ENCODE measurements around the gene MLX. TPM values are rescaled to one million over a fixed set of nuclear protein-coding genes. Genes with fewer than 3 reads are reported as not detected.

MLX gene
- total RNA-seq, 4 donors from 2014 or later = 24.4 to 33.9 (median 26.0) TPM

GRCh38 chr17:42563543-42563942 is 3.4 kb upstream of the MLX start:
- H3K27ac ChIP-seq = peak overlapping the region in 2 of 4 donors; percentile 4 to 85
- TF ChIP-seq EP300 (IDR thresholded peaks at IDR 0.05) = no peak
- no peak for TF ChIP-seq POLR2A (IDR thresholded peaks at IDR 0.05)
- TF ChIP-seq CTCF (IDR thresholded peaks at IDR 0.05) = no peak
- peaks cover 0 to 72% (median 38%) of the 10 kb centered on the region in 3 donors for H3K4me1 ChIP-seq
- H3K4me3 ChIP-seq = no peak overlapping the region
- WGBS, 2 donors (ENCODE audit: low coverage in 1 of 2) = 25 to 29% methylated on average over 1 of the region's 1 CpG
- peaks cover 0 to 31% of the 10 kb centered on the region in 2 donors for H3K36me3 ChIP-seq
- no peak for ATAC-seq
- no peaks in the 10 kb centered on the region for H3K27me3 ChIP-seq
- H3K9me3 ChIP-seq = no peaks in the 10 kb centered on the region

- H3K4me1 ChIP-seq = peaks cover 0 to 76% (median 41%) of the 10 kb centered on the region in 3 donors
- H3K9me3 ChIP-seq = no peaks in the 10 kb centered on the region
- H3K4me3 ChIP-seq = no peak overlapping the region
- H3K27me3 ChIP-seq = no peaks in the 10 kb centered on the region
- peaks cover 0 to 35% of the 10 kb centered on the region in 2 donors for H3K36me3 ChIP-seq
- 71% methylated on average over 2 of the region's 9 CpGs; no CpG with 5 or more reads in 1 of the 2 donors for WGBS, 2 donors (ENCODE audit: low coverage in 1 of 2)
- ATAC-seq = no peak
- peak overlapping the region in 2 of 4 donors; percentile 4 to 85 for H3K27ac ChIP-seq
- TF ChIP-seq POLR2AphosphoS5 (IDR thresholded peaks at IDR 0.05) (no peak), POLR2A (IDR thresholded peaks at IDR 0.05) (no peak), CTCF (IDR thresholded peaks at IDR 0.05) (no peak), EP300 (IDR thresholded peaks at IDR 0.05) (no peak)
Observed at GRCh38 chr17:42563950-42564349, 3.0 kb upstream of the MLX start.

GRCh38 chr17:42564815-42565522 is 1.9 kb upstream of the MLX start:
- Histone ChIP-seq H3K9me3 (no peaks in the 10 kb centered on the region), H3K36me3 (peaks cover 0 to 45% of the 10 kb centered on the region in 2 donors), H3K27me3 (no peaks in the 10 kb centered on the region), H3K27ac (peak overlapping the region in 2 of 4 donors; percentile 85 to 95), H3K4me1 (peaks cover 0 to 79% (median 41%) of the 10 kb centered on the region in 3 donors), H3K4me3 (no peak overlapping the region)
- WGBS, 2 donors (ENCODE audit: low coverage in 1 of 2) = 90 to 93% methylated on average over 2 of the region's 15 CpGs
- ATAC-seq = no peak
- TF ChIP-seq EP300 (IDR thresholded peaks at IDR 0.05) (no peak), POLR2A (IDR thresholded peaks at IDR 0.05) (no peak), POLR2AphosphoS5 (IDR thresholded peaks at IDR 0.05) (no peak), CTCF (IDR thresholded peaks at IDR 0.05) (no peak)

- ATAC-seq = no peak
- Histone ChIP-seq H3K36me3 (peaks cover 0 to 52% of the 10 kb centered on the region in 2 donors), H3K4me3 (no peak overlapping the region), H3K4me1 (peaks cover 0 to 73% (median 41%) of the 10 kb centered on the region in 3 donors), H3K9me3 (no peaks in the 10 kb centered on the region), H3K27ac (peak overlapping the region in 3 of 4 donors; percentile 94 to 98 (median 95)), H3K27me3 (no peaks in the 10 kb centered on the region)
- 82 to 87% methylated on average over 5 to 7 of the region's 16 CpGs for WGBS, 2 donors (ENCODE audit: low coverage in 1 of 2)
- TF ChIP-seq EP300 (IDR thresholded peaks at IDR 0.05) (no peak), CTCF (IDR thresholded peaks at IDR 0.05) (no peak), POLR2A (IDR thresholded peaks at IDR 0.05) (no peak), POLR2AphosphoS5 (IDR thresholded peaks at IDR 0.05) (no peak)
Observed at GRCh38 chr17:42565523-42566214, 1.2 kb upstream of the MLX start.
